Stimulated activated CD4-positive, alpha-beta T cell treated with anti-CD3 and anti-CD28 coated beads, TNF-alpha, amount 100 ng/mL, for 4 hours (primary cell): ENCODE data around the gene SPSB2.
"Not testable (repeated sequence)": the region's sequence is repeated elsewhere in the genome, so short reads cannot be mapped to it uniquely, and the experiment has no call there.

Experiments
- DNase-seq, 3 experiments: peaks; one replicate each; pipeline ENCODE4 v3.0.0-alpha.2; 2020; ENCODE audit warnings: low read depth in 3 of 3

The SPSB2 gene, protein sequence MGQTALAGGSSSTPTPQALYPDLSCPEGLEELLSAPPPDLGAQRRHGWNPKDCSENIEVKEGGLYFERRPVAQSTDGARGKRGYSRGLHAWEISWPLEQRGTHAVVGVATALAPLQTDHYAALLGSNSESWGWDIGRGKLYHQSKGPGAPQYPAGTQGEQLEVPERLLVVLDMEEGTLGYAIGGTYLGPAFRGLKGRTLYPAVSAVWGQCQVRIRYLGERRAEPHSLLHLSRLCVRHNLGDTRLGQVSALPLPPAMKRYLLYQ

DNA sequence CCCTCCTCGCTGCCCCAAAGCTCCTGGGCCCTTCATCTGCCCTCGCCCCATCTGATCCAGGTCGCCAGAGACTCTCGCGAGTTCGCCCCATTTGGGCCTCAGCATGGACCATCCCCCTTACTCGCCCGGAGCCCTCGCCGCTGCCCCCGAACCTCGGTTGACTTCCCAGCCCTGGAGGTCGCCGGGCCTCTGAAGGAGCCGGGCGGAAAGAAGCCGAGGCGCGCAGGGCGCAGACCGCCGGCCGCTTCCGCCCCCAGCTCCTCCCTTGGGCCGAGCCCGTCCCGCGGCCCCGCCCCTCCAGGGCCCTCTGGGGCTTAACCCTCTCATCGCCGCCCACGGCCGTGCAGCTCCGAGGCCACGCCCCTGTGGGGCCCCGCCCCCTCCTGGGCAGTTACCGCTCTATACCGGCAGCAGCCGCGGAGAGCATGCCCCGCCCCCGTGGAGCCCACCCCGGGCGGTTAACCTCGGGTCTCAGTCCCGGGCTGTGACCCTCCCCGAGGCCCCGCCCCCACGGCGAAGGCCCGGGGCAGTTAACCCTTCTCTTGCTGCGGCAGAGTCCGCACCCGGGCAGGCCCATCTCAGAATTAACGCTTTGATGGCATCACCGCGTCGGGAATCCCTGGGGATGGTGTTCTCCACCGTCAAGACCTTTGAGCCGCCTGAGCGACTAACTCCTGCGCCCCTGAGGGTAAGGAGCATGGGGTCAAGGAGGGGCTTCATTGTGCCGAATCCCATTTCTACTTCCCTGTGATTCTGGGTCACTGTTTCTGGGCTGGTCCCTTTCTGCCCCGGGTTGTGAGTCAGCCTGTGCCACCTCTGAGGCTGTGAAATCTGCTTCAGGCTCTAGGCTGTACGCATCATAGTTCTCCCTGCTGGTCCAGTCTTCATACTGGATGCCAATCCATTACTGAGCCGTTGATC lies at the start of gene SPSB2:
Gene SPSB2, minus strand, starts transcription at position 210 of the 921 bp plus-strand sequence. CDS start 402 bp downstream, outside the sequence.
- DNase-seq: peak; percentile 97 to 100 (median 99)

DNA sequence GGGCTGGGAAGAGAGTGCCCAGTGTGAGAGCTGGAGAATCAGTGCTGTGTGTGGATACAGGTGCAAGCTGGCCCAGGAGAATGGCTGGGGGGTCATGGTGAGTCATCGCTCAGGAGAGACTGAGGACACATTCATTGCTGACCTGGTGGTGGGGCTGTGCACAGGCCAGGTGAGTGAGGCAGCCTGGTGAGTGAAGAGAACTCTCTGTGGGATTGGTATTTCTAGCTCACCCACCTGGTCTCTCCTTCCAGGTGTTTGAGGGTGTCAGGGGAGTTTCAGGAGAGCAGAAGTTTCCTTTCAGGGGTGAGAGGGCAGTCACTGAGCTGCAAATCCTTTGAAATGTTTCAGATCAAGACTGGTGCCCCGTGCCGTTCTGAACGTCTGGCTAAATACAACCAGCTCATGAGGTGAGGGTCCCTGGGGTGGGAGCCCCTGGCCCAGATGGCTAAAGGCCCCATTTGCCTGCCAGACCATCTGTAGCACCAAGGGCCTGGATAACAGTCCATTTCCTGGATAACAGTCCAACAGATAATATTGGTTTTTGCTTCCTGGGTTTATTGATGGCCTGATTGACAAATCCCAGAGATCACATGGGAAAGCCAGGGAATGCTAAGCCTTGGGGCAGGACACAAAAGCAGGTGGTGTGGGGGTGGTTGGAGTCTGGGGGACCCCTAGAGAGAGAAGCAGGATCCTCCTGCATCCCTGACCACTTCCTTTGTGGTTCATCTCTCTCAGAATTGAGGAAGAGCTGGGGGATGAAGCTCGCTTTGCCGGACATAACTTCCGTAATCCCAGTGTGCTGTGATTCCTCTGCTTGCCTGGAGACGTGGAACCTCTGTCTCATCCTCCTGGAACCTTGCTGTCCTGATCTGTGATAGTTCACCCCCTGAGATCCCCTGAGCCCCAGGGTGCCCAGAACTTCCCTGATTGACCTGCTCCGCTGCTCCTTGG lies 49.2 kb upstream of the SPSB2 start:
- no peak for DNase-seq

DNA sequence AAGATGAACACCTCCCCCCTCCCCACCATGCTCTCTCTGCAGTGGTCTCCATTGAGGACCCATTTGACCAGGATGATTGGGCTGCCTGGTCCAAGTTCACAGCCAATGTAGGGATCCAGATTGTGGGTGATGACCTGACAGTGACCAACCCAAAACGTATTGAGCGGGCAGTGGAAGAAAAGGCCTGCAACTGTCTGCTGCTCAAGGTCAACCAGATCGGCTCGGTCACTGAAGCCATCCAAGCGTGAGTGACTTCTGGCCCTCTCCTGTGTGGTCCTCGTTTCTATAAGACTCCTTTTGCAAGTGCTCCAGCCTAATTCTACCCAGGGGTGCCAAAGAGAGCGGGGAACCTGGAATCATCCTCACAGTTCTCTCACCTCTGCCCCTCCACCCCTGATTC lies 48.4 kb upstream of the SPSB2 start:
- DNase-seq: no peak

DNA sequence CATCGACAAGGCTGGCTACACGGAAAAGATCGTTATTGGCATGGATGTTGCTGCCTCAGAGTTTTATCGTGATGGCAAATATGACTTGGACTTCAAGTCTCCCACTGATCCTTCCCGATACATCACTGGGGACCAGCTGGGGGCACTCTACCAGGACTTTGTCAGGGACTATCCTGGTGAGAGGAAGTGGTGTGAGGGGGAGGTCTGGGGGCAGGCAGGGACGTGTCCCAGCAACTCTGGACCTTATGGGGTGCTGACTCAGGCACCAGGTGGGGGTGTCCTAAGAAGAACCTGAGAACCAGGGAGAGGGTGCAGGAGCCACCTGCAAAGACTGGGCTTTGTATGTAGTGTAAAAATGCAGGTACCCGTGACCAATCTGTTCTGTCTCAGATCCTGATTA lies 46.5 kb upstream of the SPSB2 start:
- no peak for DNase-seq

DNA sequence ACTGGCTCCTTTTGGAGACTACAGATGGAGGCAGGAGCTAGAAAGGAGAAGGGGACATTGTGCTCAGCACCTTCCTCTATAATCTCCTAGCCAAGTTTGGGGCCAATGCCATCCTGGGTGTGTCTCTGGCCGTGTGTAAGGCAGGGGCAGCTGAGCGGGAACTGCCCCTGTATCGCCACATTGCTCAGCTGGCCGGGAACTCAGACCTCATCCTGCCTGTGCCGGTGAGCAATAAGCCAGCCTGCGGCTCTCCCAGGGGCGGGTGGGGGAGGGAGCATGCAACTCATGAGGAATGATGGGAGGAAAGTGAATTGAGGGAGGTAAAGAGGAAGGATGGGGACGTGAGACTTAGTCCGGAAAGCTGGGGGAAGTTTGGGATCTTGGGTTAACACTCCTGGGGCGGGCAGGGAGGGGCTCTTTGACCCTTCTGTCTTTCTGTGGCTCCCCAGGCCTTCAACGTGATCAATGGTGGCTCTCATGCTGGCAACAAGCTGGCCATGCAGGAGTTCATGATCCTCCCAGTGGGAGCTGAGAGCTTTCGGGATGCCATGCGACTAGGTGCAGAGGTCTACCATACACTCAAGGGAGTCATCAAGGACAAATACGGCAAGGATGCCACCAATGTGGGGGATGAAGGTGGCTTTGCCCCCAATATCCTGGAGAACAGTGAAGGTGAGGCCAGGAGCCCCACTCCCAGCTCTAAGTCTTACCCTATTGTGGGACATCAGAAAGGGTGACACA lies 44.6 kb upstream of the SPSB2 start:
- DNase-seq: no peak

DNA sequence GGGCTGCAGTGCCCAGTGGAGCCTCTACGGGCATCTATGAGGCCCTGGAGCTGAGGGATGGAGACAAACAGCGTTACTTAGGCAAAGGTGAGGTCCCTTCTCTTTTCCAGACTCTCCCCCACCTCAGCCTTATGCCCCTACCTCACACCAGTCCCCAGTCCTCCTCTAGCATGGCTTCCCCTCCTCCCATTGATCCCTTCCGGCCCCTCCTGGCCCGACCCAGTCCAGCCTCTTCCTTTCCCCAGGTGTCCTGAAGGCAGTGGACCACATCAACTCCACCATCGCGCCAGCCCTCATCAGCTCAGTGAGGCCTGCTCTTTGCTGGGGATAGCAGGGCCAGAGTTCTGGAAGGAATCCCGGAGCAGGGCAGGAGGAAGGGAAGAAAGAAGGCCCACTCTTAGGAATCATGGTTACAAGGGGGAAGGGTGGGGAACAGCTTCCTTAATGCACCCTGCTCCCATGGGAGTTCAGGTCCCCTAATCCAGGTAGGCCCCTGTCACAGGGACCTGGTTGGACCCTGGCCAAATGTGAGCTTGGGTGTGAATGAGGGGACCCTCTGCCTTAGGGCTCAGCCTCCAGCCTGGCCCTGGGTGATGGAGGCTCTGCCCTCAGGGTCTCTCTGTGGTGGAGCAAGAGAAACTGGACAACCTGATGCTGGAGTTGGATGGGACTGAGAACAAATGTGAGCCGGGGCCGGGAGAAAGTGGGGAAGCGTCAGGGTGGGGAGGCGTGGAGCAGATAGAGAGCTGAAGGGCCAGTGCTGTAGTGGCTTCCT lies 43.5 kb upstream of the SPSB2 start:
- DNase-seq: no peak

DNA sequence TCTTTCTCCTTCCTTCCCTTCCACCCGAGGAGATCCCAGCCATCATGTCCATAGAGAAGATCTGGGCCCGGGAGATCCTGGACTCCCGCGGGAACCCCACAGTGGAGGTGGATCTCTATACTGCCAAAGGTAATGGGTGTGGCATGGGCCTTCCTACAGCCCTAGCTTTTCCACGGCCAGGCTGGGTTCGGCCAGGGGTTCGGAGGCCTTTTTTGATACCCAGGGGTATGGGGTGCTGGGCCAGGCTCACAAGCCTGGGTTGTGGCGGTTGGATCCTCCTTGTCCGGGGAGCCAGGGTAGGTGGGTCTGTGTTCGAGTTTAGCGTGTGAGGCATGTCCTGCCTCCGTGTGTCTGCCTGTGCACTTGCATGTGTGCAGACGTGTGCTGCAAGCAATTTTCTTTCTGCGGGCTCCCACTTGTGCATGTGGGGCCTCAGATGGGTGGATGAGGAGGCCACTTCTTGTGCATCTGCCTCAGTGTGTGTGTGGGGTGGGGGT lies 42.7 kb upstream of the SPSB2 start:
- DNase-seq: no peak

DNA sequence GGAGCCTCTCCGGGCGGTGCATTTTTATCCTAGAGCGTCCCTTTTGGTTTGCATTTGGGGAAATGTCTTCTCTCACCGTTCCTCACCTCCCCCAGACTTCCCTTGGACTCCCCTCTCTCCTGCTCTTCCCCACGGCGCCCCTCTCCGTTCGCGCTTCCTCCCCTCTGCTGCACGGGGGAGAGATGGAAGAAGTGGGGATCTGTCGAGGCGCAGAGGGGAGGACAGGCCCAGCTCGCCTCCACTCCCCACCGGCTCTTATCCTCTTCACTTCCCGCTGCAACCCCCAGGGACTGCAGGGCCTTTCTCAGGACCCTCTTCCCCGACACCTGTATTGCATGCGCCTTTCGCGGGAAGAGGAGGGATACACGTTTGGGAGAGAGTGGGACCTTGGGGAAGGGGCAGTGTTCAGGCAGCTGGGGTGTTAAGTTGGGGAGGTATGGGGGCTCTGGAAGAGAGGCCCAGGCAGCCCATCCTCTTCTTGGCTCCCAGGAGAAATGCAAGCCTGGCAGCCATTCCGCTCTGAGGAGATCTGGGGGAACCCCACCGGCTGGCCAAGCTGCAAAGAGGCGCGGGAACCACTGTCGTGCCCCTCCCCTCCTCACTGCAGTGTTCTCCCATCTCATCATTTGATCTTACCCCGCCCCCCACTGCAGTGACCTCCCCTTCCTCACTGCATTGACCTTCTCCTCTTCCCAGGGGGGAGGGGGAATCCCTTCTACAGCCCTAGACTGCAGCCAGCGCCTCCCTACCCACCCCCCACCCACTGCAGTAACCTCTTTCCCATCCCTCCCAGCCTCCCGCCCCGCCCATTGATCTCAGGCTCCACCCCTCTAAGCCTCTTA lies 42.1 kb upstream of the SPSB2 start:
- no peak for DNase-seq

DNA sequence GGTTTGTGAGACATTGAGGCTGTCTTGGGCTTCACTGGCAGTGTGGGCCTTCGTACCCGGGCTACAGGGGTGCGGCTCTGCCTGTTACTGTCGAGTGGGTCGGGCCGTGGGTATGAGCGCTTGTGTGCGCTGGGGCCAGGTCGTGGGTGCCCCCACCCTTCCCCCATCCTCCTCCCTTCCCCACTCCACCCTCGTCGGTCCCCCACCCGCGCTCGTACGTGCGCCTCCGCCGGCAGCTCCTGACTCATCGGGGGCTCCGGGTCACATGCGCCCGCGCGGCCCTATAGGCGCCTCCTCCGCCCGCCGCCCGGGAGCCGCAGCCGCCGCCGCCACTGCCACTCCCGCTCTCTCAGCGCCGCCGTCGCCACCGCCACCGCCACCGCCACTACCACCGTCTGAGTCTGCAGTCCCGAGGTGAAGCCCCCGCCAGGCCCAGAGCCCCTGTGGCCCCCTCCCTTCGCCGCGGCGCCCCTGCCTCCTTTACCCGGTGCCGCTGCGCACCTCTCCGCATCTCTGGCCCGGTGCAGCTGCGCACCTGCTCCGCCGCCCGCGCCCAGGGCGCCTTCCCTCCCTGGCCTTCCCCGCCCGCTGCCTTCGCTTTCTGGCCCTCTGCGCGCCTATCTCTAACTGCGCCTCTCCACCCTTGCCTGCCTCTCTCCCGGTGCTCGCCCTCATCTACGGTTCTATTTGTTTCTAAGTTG lies 41.3 kb upstream of the SPSB2 start, which contains the start of gene ENO2:
Gene ENO2, plus strand, starts transcription at position 335 of the 701 bp plus-strand sequence. CDS start 1,253 bp downstream, outside the sequence.
- DNase-seq: peak; percentile 70 to 83 (median 80)

DNA sequence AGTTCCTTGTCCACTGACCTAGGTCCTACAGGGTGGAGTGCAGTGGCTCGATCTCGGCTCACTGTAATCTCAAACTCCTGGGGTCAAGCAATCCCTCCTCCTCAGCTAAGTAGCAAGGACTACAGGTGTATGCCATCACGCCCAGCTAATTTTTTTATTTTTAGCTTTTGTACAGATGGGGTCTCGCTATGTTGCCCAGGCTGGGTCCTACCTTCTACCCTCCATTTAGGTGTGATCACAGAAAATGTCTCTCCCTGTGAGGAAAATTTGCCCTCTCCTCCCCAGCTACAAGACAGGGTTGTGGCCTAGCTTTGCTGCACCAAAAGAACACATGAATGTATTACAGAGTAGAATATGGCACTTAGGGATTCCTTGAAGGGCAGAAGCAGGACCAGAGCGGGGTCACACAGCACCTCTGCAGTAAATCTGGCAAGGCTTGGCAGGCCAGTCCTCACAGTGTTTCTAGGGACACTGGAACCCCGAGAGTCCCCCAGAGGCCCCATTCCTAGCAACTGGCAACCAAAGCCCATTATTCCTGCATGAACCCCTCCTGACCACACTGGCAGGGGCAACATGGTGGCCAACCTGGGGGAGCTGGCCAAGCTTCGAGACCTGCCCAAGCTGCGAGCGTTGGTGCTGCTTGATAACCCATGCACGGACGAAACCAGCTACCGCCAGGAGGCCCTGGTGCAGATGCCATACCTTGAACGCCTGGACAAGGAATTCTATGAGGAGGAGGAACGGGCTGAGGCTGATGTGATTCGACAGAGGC lies 39.2 kb upstream of the SPSB2 start:
- no peak for DNase-seq

DNA sequence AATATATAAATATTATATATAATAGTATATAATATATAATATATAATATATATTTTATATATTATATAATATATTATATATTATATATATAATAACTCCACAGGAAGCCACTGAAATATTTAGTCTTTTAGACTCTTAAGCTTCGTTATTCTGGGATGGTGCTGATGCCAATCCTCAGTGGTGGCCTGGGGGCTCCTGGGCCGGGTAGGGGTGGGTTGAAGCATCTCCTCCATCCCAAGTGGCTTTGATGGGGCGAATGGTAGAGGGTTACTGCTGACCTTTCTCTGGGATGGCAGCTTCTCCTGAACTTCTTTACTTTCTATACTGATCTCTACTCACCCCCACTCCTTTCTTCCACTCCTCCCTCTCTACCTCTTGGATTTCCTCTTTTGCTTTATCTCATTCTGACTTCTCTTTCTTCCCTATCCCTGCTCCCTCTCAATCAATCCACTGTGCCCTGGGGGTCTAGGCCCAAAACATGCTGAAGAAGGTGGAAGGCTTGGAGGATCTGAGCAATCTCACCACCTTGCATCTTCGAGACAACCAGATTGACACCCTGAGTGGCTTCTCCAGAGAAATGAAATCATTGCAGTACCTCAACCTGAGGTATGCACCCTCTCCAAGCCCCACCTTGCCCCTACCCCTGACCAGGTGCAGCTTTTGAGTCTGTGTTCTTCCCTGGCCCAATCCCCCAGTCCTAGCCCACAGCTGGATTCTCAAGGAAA lies 36.5 kb upstream of the SPSB2 start:
- DNase-seq: no peak

DNA sequence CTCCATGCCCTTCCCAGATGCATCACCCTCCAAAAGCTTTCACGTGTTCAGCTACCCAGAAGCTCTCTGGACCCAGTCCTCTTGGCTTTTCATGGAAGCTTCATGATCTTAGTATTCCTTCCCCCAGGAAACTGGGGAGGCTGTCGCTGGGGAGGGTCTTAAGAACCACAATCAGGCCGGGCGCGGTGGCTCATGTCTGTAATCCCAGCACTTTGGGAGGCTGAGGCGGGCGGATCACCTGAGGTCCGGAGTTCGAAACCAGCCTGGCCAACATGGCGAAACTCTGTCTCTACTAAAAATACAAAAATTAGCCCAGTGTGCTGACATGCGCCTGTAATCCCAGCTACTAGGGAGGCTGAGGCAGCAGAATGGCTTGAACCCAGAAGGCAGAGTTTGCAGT lies 35.0 kb upstream of the SPSB2 start:
- not testable (repeated sequence) for DNase-seq

DNA sequence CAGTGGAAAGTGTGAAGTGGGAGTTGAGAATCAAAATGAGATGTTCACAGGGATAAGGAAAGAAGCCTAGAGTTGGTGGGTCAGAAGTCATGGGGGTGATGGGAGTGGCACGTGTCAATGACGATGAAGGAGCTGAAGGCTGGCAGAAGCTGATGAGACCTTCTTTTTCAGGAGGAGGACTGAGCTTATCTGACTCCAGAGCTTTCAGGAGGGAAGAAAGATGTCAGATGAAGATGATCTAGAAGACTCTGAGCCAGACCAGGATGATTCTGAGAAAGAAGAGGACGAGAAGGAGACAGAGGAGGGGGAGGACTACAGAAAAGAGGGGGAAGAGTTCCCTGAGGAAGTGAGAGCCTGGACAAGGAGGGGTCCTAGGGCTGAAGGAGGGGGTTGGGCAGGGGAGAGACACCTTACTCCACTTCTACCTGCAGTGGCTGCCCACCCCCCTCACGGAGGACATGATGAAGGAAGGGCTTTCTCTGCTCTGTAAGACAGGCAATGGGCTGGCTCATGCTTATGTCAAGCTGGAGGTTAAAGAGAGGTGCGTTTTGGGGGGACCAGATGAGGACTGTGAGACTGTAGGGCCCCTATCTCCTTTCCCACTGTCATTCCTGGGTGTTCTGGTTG lies 32.4 kb upstream of the SPSB2 start:
- DNase-seq: no peak

DNA sequence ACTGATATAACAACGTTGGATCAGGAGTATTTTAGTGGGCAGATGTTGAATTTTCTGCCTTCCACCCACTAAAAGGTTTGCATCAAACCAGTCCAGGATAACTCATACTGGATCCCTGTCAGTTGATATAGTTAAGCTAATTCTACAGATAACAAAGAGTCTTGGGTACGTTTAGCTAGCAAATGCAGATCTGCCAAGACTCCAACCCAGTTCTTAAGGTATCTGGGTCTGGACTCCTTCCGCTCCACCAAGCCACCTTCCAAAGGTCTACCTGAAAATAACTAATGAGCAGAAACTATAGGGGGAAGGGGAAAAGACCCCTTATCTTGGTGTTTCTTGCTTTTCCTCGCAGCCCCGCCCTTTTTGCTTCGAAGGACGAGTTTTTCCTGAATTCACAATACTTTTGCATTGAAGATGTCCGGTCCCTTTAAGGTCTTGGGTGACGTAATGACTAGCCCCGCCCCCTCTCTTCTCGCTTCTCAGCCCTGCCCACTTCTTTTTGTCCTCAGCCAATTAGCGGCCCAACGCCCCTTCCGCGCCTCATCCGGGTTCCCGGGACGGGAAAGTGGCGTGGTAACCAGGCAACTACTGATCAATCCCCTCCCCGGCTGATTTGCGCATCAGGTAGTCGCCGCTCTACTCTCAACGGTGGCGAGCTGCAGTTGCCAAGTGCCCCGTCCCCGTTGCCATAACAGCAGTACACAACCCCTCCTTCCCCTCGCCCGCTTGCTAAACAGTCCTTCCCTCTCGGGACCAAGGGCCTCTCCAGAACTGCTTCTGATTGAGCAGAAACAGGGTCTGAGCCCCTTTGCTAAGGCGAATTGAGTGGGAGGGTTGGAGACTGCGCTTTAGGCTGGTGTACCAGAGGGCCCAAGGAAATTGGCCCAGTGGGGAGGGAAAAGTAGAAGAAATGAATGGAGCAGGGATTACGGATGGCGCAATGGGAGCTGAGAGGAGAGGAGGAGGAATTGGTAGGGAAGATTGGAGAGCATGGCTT lies 31.5 kb upstream of the SPSB2 start, which contains the start of gene LRRC23:
Gene LRRC23, plus strand, starts transcription at position 543 of the 997 bp plus-strand sequence. CDS start 812 bp downstream, outside the sequence.
- peak; percentile 92 to 93 (median 93) for DNase-seq

DNA sequence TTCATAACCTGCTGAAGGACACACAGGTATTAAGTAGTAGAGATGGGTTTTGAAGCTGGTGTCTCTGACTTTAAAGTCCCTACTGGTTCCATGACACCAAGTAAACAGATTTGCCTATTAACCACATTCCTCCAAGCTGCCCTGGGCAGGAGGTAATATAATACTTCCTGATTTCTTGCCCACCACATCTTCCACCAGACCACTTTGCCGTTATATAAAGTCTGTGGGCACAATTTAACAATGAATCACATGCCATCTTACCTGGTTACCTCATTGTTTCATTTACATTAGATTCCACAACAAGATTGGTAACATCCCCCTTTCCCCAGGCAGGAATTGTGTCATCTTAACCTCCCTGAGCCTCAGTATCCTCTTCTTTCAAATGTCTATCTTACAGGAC lies 30.6 kb upstream of the SPSB2 start:
- DNase-seq: no peak
